T1000 (cell line): Measurements from ENCODE around the gene TTC4.

Source experiments
- DNase-seq: peaks from one replicate; lab custom pipeline; 2025; ENCODE audit warnings: mixed read lengths; lab: John Stamatoyannopoulos, UW

TTC4 gene

GRCh38 chr1:54705153-54705552, 10.5 kb upstream of the TTC4 start:
- DNase-seq: no peak

GRCh38 chr1:54706419-54706818, 9.2 kb upstream of the TTC4 start:
- no peak for DNase-seq

- no peak for DNase-seq
These were observed 7.3 kb upstream of the TTC4 start for GRCh38 chr1:54708385-54708784.

DNA sequence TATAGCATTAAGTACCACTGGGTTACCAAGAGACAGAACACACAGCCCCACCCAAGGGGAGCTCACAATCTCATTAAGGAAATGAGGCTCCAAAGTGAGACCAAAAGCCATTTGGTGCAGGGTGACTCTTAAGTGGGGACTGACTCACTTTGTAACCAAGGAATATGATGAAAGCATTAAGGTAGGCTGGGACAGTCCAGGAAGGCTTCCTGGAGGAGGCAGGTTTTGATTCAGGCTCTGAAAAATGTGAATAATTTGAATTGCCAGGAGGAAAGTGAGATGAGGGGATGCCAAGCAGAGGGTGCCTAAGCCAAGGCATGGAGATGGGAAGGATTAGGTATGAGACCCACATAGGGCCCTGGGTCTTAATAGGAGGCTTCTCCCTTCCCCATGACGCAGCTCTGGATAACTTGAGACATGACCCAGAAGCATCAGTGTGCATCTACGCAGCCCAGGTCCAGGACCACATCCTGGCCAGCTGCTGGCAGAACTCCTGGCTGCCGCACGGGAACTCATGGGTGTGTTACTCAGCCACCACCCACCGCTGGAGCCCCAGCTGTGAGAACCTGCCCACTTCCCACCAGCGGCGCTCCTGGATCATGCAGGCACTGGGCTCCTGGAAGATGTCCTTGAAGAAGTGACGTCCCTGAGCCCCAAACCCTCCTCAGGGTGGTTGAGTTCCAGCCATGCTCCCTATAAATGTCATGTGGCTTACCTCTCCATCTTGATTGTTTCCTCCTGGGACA, 5.9 kb upstream of the TTC4 start:
- DNase-seq: no peak

- no peak for DNase-seq
These were observed 5.2 kb upstream of the TTC4 start for GRCh38 chr1:54710434-54710833.

DNA sequence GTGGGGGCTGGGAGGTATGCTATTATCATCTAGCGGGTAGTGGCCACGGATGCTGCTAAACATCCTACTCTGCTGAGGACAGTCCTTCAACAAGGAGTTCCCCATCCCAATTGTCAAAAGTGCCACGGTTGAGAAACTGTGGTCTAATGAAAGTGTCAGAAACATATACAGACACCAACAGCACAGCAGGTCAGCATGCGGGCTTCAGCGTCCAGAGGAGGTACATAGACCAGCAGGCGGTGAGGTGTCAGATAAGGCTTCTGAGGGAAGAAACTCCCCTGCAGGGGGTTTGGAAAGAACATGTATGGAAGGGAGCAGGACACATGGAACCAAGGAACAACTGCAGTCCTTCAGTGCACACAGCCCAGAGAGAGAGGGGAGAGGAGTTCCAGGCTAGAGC, 4.8 kb upstream of the TTC4 start:
- no peak for DNase-seq

DNA sequence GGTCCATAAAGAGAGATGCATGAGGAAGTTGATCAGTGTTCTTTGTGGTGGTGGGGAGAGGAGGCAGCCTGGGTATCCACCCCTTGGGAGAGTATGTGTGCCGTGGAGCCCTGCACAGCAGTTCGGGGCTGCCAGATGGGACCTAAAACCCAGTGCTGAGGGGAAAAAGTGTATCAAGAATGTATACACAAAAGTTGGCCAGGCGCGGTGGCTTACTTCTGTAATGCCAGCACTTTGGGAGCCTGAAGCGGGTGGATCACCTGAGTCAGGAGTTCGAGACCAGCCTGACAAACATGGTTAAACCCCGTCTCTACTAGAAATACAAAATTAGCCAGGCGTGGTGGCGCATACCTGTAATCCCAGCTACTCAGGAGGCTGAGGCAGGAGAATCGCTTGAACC, 4.1 kb upstream of the TTC4 start:
- no peak for DNase-seq

- no peak for DNase-seq
These were observed 674 bp upstream of the TTC4 start for GRCh38 chr1:54714881-54715492.

DNA sequence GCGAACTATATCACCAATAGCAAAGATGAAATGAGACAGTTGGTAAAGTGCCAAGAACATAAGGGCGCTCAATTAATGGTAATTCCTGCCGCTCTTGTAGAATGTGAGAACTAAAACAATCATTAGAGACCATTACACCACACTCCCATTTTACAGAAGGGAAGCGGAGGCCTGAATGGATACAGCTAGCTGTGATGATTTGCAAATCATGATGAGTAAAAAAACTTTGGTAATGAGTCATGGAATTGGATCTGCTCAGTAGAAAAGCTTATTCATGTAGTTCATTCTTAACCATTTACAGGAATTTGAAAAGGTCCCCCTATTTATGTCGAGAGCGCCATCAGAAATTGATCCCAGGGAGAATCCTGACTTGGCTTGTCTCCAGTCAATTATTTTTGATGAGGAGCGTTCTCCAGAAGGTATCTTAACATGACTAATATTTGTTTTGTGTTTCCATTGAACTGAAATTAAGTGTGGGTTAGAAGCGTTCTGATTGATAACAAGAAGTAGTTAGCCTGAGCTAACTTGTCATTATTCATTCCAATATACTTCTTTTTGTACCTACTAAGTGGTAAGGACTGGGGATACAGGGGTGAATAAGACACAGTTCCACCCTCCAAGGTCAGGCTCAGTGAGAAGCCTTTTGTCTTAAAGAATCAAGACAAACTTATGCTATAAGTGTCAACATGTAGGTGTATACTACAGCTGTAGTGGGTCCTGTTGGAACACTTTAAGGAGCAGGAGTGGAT, 812 bp downstream of the TTC4 start:
- no peak for DNase-seq

DNA sequence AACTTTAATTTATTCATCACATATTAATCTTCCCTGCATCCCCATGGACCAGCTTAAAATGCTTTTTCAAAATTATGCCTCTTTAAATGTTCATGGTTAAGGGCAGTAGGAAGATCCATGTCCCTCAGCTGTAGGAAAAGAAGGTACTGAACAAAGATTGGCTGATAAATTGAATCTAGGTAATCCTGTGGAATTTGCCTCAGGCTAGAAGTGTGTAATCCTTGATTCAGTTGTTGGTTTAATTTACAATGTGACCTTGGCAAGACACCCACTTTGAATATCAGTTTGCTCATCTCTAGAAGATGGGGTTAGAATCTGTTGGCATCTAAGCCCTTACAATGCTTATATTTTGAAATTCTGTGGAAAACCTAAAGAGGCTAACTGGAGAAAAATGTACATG, 6.1 kb downstream of the TTC4 start:
- no peak for DNase-seq

DNA sequence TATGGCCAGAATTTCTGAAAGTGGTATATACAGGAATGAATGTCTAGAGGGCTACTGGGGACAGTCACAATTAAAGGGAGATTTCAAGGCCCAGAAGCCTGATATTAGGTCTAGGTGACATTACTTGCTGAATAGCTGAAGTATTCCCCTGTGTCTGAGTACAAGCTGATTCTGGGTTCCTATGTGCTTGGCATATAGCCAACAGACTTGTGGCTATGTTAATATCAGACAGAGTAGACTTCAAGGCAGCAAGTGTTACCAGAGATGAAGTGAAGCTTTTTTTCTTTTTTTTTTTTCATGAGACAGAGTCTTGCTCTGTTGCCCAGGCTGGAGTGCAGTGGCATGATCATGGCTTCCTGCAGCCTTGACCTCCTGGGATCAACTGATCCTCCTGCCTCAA, 8.3 kb downstream of the TTC4 start:
- no peak for DNase-seq

DNA sequence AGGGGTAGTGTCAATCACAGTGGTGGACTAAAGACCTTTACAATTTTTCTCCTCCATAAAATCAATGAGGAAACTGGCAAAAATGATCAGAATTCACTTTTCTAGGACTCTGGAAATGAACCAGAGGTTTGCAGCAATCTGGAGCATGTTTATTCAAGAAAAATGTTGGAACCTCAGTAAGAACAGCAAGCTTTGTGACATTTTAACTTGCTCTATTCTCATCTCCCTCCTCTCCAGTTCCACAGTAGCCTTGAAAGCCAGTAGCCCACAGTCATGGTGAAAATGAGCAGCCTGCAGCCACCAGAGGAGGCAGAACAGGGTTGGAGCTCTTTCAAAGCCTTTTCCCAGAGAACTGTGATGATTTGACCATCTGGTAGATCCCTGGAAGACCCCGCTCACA, 9.1 kb downstream of the TTC4 start:
- DNase-seq: no peak

- DNase-seq: no peak
These were observed 12.4 kb downstream of the TTC4 start for GRCh38 chr1:54728027-54728426.

DNA sequence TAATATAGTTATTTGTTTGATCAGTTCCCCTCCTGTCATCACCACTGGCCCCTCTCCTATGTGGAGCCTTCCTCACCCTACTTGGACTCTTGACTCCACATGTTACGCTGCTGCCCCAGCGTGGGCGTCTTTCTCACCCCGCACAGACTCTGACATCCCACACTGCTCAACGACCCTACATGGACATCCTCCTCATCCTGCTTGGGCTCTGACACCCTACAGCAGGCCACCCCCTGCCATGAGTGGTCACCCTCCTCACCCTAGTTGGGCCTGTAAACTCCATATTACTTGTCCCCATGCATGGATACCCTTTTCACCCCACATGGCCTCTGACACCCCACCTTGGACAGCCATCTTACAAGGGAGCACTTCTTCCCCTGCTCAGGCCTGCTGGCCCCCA, 21.0 kb downstream of the TTC4 start:
- no peak for DNase-seq

- no peak for DNase-seq
These were observed 22.6 kb downstream of the TTC4 start for GRCh38 chr1:54738244-54738643.

DNA sequence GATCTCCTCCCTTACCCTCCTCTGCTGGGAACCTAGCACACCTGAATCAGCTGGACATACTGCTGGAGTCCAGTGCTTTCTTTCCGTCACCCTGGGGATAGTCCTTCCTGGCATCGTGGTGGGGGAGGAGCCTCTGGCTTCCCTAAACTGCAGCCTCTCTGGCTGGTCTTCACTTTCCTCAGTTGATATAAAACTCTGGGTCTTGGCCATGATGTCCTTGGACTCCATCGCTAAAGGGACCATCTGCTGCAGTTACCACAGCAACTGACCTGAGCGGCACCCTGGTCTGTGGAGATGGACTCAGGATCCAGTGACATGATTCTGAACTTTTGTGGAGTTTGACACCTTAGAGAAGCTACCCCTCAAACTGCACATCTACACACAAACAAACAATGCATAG, 25.9 kb downstream of the TTC4 start:
- no peak for DNase-seq

DNA sequence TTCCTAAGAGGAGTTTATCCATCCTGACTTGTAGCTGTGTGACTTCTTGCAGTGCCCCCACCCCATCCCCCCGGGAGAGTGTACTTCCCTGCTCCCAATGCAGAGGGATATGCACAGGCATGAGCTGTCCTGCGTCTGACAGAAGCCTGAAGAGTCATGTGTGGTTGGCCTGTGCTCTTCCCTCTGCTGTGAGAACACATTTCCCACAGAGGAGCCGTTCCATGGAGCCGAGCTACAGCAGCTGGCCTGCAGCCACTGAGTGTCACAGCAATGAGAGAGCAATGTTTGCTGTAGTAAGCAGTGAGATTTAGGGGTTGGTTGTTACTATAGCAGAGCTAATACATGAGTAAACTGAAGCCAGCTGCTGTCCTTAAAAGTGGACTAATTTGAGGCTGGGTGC, 26.6 kb downstream of the TTC4 start:
- DNase-seq: no peak

- no peak for DNase-seq
These were observed 28.0 kb downstream of the TTC4 start for GRCh38 chr1:54743416-54744226.

DNA sequence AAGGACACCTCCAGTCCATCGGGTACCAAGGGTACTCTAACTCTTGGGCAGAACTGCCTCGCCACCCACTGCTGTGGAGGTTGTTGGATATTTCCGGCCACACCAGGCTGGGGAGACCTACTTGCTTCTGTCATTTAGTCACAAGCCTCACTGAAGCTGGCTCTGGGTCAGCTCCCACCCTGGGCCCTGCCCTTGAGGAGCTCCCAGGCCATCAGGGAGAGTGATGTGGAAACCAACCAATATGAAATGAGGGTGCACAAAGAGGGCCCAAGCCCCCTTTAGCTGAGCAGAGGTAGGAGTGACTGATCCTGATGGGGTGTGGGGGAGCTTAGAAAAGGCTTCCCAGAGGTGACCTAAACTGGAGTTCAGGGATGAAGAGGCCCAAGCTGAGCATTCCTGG, 29.0 kb downstream of the TTC4 start:
- DNase-seq: no peak

GRCh38 chr1:54745274-54745673, 29.6 kb downstream of the TTC4 start:
- no peak for DNase-seq

- DNase-seq: no peak
These were observed 30.2 kb downstream of the TTC4 start for GRCh38 chr1:54745864-54746263.

DNA sequence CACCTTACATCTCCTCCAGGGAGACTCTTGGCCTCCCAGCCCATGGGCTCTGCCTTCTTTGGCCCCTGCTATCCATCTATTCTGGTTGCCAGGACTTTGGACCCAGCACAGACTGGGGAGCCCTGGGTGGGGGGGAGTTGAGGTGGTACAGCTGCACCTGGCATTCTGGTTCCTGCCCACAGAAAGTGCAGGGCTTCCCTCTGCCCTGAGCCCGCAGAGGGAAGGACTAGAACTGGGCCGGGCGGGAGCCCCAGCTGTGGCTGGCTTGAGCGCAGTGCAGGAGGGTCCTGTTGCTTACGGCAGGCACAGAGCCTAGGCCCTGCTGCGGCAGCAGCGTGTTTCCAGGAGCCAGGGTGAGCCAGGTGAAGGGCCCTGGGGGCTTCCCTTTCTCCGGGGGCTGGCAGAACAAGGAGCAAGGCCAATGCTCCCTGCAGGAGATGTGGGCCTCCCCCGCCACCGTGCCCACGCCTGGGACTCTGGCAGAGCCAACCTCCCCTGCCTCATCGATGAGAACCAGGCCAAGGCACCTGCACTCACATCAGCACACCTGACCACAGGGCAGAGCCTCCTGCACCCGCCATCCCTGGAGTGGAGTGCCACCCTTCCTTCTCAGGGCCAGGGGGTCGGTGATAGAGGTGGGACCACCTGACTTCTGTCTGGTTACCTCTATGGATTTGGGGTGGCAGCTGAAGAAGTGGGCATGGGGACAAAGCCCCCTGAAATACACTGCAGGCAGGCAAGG, 32.6 kb downstream of the TTC4 start:
- no peak for DNase-seq
